Lower leg skin (tissue), 3 donors: ENCODE results near the gene APOBEC3F.

ENCODE experiments used
- CTCF ChIP-seq, 3 donors: fragments of 450-650 bp; IDR thresholded peaks; one replicate each; pipeline ENCODE4 v1.5.1; 2016; ENCODE audit warnings: antibody characterized with exemption in 3 of 3, mild to moderate bottlenecking in 3 of 3, moderate library complexity in 2 of 3
- POLR2A ChIP-seq, 2 donors: fragments of 450-650 bp; IDR thresholded peaks; one replicate each; pipeline ENCODE4 v1.6.1; 2016 to 2017; ENCODE audit warnings: antibody characterized with exemption in 2 of 2, mild to moderate bottlenecking in 1 of 2, moderate library complexity in 1 of 2

- no peak for TF ChIP-seq POLR2A (IDR thresholded peaks at IDR 0.05)
- TF ChIP-seq CTCF (IDR thresholded peaks at IDR 0.05) = no peak
Measured at GRCh38 chr22:39007177-39007576, 33.5 kb upstream of the APOBEC3F start.
